HepG2 (cell line): ENCODE results near the gene UBTD2.

ENCODE experiments used
- CTCF ChIP-seq: sonication (generic); formaldehyde crosslinking; IDR thresholded peaks from 2 replicates; pipeline ENCODE4 v1.5.0; 2020; ENCODE audit warnings: mild to moderate bottlenecking, missing genetic modification reagents, moderate library complexity
- FOXK2 ChIP-seq: fragments of 450-650 bp; IDR thresholded peaks from 2 replicates; pipeline ENCODE4 v1.6.1; 2016
- MAX ChIP-seq: IDR thresholded peaks from 2 replicates; pipeline ENCODE4 v1.6.1; 2012; ENCODE audit warnings: inconsistent platforms
- MXI1 ChIP-seq: IDR thresholded peaks from 3 replicates; pipeline ENCODE4 v1.6.1; 2012; ENCODE audit warnings: low read depth, low read length, inconsistent platforms, borderline replicate concordance
- TCF7 ChIP-seq: sonication (generic); IDR thresholded peaks from 2 replicates; pipeline ENCODE4 v1.6.1; 2016; ENCODE audit warnings: antibody characterized with exemption, low read depth
- ZNF234 ChIP-seq: sonication (generic); formaldehyde crosslinking; conservative IDR thresholded peaks from 2 replicates; pipeline ENCODE4 v1.5.1; 2020; ENCODE audit warnings: mild to moderate bottlenecking, missing genetic modification reagents

GRCh38 chr5:172312286-172312685 is 28.7 kb upstream of the UBTD2 start:
- TF ChIP-seq FOXK2 (no peak), CTCF (CRISPR knock-in tag) (no peak), ZNF234 (CRISPR knock-in tag) (no peak), MAX (no peak), TCF7 (no peak), MXI1 (no peak)
